ENCODE measurements around the gene ZNF599.
"Not testable (repeated sequence)": the region's sequence is repeated elsewhere in the genome, so short reads cannot be mapped to it uniquely, and the experiment has no call there.

The ZNF599 gene

DNA sequence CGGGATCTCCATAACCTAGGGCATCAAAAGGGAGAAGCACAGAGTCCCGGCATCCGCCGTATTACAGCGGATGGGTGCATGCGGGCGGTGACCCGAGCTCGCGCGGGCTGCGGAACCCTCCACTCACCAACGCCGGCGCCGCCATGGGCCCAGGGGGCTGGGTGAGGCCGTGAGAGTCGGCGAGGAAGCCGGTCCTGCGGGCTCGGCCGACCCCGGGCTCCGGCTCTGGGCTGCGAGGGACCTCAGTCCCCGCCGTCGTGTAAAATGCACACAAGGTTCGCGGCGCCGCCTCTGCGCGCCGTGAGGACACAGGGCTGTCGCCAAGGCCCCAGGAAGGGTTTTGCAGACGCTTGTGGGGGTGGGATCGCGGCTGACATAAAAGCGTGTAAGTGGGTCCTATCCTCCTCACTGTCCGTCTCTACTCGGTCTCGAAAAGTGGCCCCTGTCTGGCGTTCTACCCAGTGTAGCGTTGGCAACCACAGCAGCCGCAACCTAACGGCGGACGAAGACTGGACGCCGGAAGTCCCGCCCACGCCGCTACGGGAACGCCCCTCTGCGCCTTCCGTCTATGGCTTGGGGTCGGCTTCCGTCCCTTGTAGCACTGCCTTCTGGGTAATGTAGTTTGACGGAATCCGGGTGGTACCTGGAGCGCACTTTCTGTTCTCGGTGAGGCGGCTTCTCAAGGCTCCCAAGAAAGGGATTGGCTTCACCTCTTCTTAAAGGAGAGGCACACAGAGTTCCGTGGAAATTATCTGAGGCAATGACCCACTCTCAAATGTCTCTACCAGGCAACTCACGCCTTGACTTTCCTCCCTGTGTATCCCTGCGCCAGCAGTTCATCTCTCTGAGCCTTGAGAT lies at the start of gene ZNF599:
ZNF599 (minus strand) TSS at position 519 of the 858 bp plus-strand sequence; CDS start at position 145, 374 bp downstream.
- DNase-seq: peak; percentile 75

- DNase-seq: no peak
Measured at GRCh38 chr19:34818270-34818669, 45.3 kb upstream of the ZNF599 start.

- no peak for DNase-seq
Measured at GRCh38 chr19:34816708-34817107, 43.7 kb upstream of the ZNF599 start.

DNA sequence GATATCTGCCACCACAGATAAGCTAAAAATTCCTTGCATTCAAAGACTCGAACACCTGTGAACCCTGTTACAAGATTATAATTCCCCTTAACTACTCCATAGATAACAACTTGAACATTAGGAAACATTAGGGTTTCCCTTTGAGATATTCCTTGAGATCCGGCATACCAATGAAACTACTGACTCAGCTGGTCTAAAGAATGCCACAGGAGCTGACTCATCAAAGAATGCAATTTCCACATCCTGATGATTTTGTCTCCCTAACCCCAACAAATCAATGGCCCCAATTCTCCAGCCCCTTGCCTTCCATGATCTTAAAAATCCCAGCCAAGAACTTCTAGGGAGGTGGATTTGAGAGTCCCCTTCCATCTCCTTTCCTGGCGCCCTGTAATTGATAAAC lies 35.6 kb upstream of the ZNF599 start:
- DNase-seq: no peak

GRCh38 chr19:34806976-34807860 lies 34.2 kb upstream of the ZNF599 start:
- DNase-seq: no peak

- DNase-seq: no peak
Measured at GRCh38 chr19:34804115-34804514, 31.1 kb upstream of the ZNF599 start.

- not testable (repeated sequence) for DNase-seq
Measured at GRCh38 chr19:34796953-34797352, 23.9 kb upstream of the ZNF599 start.

GRCh38 chr19:34794066-34794960 lies 21.3 kb upstream of the ZNF599 start:
- DNase-seq: no peak

DNA sequence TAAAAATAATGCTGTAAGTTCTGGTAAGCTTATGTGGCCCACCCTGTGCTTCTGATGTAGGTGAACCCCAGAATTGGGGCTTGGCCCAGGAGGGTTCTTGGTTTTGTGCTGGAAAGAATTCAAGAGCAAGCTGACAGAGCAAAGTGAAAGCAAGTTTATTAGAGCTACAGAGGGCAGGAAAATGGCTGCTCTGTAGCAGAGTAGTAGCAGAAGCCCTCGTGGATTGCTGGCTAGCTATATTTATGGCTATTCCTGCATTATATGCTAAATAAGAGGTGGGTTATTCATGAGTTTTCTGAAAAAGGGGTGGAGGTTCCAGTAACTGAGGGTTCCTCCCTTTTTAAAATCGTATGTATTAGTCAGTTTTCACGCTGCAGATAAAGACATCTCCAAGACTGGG lies 20.6 kb upstream of the ZNF599 start:
- DNase-seq: no peak

- no peak for DNase-seq
Measured at GRCh38 chr19:34788074-34788473, 15.1 kb upstream of the ZNF599 start.

DNA sequence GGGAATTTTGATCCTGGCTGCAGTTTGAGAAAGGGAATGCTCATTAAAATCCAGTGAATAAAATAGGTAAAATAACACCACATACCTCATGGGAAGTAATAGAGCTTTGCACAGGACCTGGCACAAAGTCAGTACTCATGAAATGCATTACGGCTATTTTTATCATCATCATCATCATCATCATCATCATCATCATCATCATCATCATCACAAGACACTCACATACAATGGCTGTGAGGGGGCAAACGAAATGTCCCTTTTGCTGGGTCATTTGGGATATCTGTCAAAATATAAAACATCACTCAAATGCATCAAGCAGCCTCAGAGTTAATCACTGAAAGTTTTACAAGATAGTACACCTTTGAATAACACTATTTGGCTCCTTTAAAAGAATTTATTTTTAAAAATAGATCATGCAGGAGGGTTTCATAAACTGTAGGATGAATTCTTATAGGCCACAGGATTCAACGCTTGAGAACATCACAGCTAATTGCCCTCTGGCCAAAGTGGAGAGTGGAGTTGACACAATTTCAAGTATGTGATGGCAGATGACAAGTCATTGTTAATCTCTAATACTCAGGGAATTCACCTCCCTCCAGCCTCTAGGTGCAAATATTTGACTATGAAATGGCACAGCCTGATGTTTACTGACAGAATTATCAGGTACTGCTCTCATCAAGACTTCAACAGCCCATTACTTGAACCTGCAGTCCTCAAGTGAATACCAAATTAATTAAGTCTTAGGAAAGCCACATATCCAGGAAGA lies 14.2 kb upstream of the ZNF599 start:
- no peak for DNase-seq

DNA sequence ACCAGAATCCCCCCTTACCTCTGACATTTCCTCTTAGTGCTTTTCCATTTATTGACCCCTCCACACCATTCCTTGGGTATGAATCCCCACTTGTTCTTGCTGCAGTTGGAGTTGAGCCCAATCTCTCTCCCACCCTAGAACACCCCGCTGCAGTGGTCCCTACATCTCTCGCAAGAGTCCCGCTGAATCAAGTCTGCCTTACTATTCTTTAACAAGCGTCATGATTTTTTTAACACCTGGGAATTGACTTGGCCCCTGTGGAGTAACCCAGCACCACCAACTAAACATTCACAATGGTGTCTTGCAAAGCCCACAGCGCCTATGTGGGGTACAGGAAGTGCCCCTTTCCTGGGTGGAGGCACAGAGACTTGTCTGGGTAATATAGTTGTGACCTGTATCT lies 13.2 kb upstream of the ZNF599 start:
- DNase-seq: no peak

GRCh38 chr19:34779652-34780051 lies 6.6 kb upstream of the ZNF599 start:
- no peak for DNase-seq

DNA sequence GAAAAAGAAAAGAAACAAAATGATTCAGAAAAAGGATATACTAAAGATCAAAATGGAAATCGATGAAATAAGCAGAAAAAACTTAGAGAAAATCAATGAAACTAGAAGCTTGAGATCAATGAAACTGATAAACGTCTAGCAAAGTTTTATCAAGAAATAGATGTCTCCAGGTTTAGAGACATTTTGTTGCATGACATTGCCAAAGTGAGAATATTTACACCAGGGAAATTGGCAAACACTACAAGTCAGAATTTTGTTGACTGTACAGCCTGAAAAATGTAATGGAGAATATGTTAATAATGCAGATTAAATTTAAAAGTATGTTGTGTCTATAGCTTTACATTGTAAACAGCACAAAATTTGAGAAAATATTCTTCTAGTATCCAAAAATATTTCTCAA lies 5.3 kb upstream of the ZNF599 start:
- DNase-seq: no peak

DNA sequence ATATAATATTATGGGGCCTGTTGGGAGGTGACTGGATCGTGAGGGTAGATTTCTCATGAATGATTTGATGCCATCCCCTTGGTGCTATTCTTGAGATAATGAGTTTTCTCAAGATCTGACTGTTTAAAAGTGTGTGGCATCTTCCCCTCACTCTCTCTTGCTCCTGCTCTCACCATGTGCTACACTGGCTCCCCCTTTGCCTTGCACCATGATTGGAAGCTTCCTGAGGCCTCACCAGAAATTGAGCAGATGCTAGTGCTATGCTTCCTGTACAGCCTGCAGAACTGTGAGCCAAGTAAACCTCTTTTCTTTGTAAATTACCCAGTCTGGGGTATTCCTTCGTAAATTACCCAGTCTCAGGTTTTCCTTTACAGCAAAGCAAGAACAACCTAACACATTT lies 1.8 kb upstream of the ZNF599 start:
- DNase-seq: no peak

DNA sequence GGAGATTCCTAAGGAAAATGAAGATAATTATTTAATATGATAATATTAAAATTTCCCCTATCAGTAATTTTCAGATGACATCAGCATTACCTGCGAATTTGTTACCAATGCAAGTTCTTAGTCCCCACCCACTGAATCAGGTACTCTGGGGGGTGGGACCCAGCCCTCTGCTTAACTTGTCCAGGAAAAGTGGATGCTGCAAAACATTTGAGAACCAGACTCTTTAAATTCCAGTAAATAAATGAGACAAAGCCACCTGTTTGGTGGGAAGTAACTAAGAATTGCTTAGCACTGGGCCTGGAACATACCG lies 495 bp upstream of the ZNF599 start:
- DNase-seq: no peak

DNA sequence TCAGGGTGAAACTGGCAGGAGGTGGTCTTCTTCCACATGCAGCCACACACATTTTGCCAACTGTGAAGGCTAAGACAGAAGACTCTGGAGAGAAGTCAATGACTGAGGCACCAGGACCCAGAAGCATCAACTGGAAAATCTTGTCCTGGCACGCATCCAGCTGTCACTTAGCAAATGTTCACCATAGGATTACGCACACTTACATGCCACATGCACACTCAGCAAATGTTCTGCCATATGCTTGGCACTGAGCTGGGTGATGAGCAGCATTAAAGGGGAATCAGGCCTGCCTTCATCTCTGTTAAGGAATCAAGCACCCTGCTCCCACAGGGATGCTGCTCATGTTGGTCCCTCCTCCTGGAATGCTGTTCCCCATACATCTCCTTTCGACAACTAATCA lies 5.1 kb downstream of the ZNF599 start:
- DNase-seq: no peak

DNA sequence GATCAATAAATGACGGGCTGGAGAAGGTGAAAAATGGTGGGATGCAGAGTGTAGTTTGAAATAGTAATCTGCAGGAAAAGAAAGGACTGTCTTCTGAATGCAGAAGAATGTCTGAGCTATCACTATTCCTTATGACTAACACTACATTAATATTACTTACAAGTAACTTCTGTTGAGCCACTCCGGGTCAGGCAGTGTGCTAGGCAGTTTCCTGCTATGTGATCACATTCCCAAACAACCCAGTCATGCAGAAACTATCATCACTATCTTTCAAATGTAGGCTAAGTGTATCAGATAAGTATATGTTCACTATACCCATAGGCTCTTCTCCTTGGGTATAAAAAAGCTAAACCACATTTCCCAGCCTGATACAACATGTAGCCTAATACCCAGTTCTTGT lies 6.6 kb downstream of the ZNF599 start:
- no peak for DNase-seq

GRCh38 chr19:34759218-34759917 lies 13.6 kb downstream of the ZNF599 start:
- no peak for DNase-seq

DNA sequence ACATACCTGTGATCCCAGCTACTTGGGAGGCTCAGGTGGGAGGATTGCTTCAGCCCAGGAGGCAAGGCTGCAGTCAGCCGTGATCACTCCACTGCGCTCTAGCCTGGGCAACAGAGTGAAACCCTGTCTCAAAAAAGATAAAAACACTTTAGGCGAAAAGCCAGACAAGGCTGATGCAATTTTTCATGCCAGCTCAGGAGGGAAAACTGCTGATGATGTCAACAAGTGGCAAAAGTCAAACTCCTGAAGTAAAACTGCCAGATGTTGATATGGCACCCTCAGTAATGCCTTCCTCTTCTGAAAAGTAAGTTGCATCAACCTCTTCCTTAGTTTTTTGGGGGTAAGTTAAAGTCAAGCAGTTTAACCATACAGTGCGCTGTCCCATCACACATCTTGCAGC lies 15.6 kb downstream of the ZNF599 start:
- DNase-seq: no peak

- DNase-seq: no peak
Measured at GRCh38 chr19:34744896-34745690, 27.9 kb downstream of the ZNF599 start.

Data from NCI-H446 treated with DMSO at 0.1 percent for 48 hours (cell line).